Fibroblast of lung (primary cell): ENCODE data around the gene CST7. TPM values are rescaled to one million over a fixed set of nuclear protein-coding genes. Genes with fewer than 3 reads are reported as not detected.

Source experiments
- DNase-seq, 2 donors: peaks; one replicate each; pipeline versions ENCODE4 v3.0.0 to v3.0.0-alpha.2; 2010; ENCODE audit warnings: low read depth in 2 of 2
- H2AFZ ChIP-seq: 2 replicates; pipeline ENCODE4 v1.5.1; 2012; ENCODE audit warnings: low read length, control low read depth, inconsistent platforms
- H3K27ac ChIP-seq: 2 replicates; pipeline ENCODE4 v1.5.1; 2011; ENCODE audit warnings: low read length, control low read depth; ENCODE audit not compliant: insufficient read depth
- H3K27me3 ChIP-seq: 2 replicates; pipeline ENCODE4 v1.5.1; 2011; ENCODE audit warnings: mild to moderate bottlenecking, low read length; ENCODE audit not compliant: control insufficient read depth, insufficient read depth
- H3K36me3 ChIP-seq: 2 replicates; pipeline ENCODE4 v1.5.1; 2011; ENCODE audit warnings: low read length; ENCODE audit not compliant: control insufficient read depth, insufficient read depth
- H3K4me1 ChIP-seq: 2 replicates; pipeline ENCODE4 v1.5.1; 2011; ENCODE audit warnings: low read length; ENCODE audit not compliant: control insufficient read depth, insufficient read depth; ENCODE audit errors: extremely low read depth
- H3K4me2 ChIP-seq: 2 replicates; pipeline ENCODE4 v1.5.1; 2011; ENCODE audit warnings: low read length, control low read depth; ENCODE audit not compliant: insufficient read depth; ENCODE audit errors: extremely low read depth
- H3K4me3 ChIP-seq, 4 experiments: fragments of 200-600 bp in 1 of 4; sonication (generic) in 1 of 4; replicated peaks in 1 of 4; 2 replicates each; pipeline ENCODE4 v1.5.1; 2011 to 2016; ENCODE audit warnings: low read length in 4 of 4, low read depth in 3 of 4, mild to moderate bottlenecking in 3 of 4, control low read depth in 2 of 4, inconsistent platforms in 1 of 4, mixed read lengths in 1 of 4; ENCODE audit not compliant: insufficient read depth in 1 of 4; ENCODE audit errors: control extremely low read depth in 1 of 4
- H3K79me2 ChIP-seq: 2 replicates; pipeline ENCODE4 v1.5.1; 2012; ENCODE audit warnings: mild to moderate bottlenecking, low read length, inconsistent platforms; ENCODE audit not compliant: control insufficient read depth, insufficient read depth
- H3K9ac ChIP-seq: 2 replicates; pipeline ENCODE4 v1.5.1; 2011; ENCODE audit warnings: mild to moderate bottlenecking, low read length, control low read depth; ENCODE audit not compliant: insufficient read depth
- H3K9me3 ChIP-seq: 2 replicates; pipeline ENCODE4 v1.5.1; 2012; ENCODE audit warnings: low read depth, low read length; ENCODE audit not compliant: control insufficient read depth, insufficient read depth
- H4K20me1 ChIP-seq: 2 replicates; pipeline ENCODE4 v1.5.1; 2011; ENCODE audit warnings: low read length; ENCODE audit not compliant: control insufficient read depth, insufficient read depth; ENCODE audit errors: extremely low read depth
- EZH2 ChIP-seq: IDR thresholded peaks from 2 replicates; pipeline ENCODE4 v1.5.1; 2012; ENCODE audit warnings: low read length, control low read depth, mild to moderate bottlenecking; ENCODE audit errors: missing control alignments
- polyA plus RNA-seq, 2 donors: library from polyadenylated mRNA; depleted of rRNA in 1 of 2; stranded (reverse) in 1 of 2; unstranded in 1 of 2; fragments of >200 nt; gene quantifications; 2 replicates each; pipeline ENCODE4 v1.2.1, GENCODE V29; 2011 to 2012; ENCODE audit warnings: missing spikeins in 1 of 2
- total RNA-seq: library from RNA; depleted of rRNA; stranded (reverse); fragments of >200 nt; gene quantifications from 2 replicates; pipeline ENCODE4 v1.2.1, GENCODE V29; 2014
- TF ChIP-seq, protein P1 (sequence below), 2 donors: IDR thresholded peaks in 1 of 2; conservative IDR thresholded peaks in 1 of 2; 1 replicate in 1 of 2; 2 replicates in 1 of 2; pipeline ENCODE4 v1.5.1; 2011 to 2012; ENCODE audit warnings: low read length in 2 of 2, control low read depth in 1 of 2, inconsistent platforms in 1 of 2, low read depth in 1 of 2, mild to moderate bottlenecking in 1 of 2

Gene CST7
- total and polyA plus RNA-seq, 2 donors (not counting 1 experiment from before 2014, with no cell fraction given), result not detected

DNA sequence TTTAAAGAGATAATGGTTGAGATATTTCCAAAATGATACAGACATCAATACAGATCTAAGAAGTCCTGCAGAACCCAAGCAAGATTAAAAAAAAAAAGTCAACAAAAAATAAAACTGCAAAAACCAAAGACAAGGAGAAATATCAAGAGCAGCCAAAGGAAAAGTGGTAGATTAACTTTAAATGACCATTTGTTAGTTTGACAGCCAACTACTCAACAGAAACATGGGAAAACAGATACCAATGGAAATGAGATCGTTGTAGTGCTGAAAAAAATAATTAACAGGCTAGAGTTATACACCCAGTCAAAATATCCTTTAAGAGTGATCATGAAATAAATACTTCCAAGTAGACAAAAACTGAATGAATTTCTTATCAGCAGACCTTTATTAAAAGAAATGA lies 53.9 kb downstream of the CST7 start:
- DNase-seq, result no peak
- Histone ChIP-seq H3K4me3 (no peak overlapping the region), H3K9ac (no peak overlapping the region), H3K4me1 (peaks cover 4% of the 10 kb centered on the region), H3K79me2 (no peaks in the 10 kb centered on the region), H3K9me3 (no peaks in the 10 kb centered on the region), H3K27ac (no peak overlapping the region), H3K36me3 (no peaks in the 10 kb centered on the region), H3K27me3 (peaks cover 6% of the 10 kb centered on the region), H2AFZ (no peak overlapping the region), H4K20me1 (no peaks in the 10 kb centered on the region), H3K4me2 (no peak overlapping the region)
- no peak for TF ChIP-seq EZH2
- TF ChIP-seq, protein P1, sequence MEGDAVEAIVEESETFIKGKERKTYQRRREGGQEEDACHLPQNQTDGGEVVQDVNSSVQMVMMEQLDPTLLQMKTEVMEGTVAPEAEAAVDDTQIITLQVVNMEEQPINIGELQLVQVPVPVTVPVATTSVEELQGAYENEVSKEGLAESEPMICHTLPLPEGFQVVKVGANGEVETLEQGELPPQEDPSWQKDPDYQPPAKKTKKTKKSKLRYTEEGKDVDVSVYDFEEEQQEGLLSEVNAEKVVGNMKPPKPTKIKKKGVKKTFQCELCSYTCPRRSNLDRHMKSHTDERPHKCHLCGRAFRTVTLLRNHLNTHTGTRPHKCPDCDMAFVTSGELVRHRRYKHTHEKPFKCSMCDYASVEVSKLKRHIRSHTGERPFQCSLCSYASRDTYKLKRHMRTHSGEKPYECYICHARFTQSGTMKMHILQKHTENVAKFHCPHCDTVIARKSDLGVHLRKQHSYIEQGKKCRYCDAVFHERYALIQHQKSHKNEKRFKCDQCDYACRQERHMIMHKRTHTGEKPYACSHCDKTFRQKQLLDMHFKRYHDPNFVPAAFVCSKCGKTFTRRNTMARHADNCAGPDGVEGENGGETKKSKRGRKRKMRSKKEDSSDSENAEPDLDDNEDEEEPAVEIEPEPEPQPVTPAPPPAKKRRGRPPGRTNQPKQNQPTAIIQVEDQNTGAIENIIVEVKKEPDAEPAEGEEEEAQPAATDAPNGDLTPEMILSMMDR (conservative IDR thresholded peaks at IDR 0.05 in 1 of 2, IDR thresholded peaks at IDR 0.05 in 1 of 2; ENCODE audit: low read depth in 1 of 2, low read length in 2 of 2), result no peak

DNA sequence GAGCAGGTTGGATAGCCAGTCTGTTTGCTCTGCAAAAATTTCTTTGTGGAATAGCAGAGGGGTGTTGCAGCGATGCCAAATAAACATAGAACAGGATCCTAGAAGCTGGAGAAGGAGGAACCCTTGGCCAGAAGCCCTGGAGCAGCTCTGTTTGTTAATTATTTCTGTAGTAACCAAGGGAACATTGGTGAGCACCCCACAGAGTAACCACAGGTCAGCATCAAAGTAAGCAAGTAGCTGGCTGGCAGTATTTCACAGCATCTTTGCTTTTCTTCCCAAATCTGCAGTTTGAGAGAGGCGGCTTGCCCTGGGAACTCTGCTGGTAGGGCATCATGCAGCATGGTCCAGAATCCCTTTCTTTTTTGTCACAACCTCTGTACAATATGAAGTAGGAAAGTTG lies 56.2 kb downstream of the CST7 start:
- Histone ChIP-seq H3K36me3 (no peaks in the 10 kb centered on the region), H3K27ac (no peak overlapping the region), H2AFZ (no peak overlapping the region), H3K27me3 (peaks cover 2% of the 10 kb centered on the region), H3K9ac (no peak overlapping the region), H3K79me2 (no peaks in the 10 kb centered on the region), H3K4me1 (no peaks in the 10 kb centered on the region), H3K4me2 (no peak overlapping the region), H3K9me3 (no peaks in the 10 kb centered on the region), H3K4me3 (no peak overlapping the region), H4K20me1 (no peaks in the 10 kb centered on the region)
- peak; percentile 11 to 19 for DNase-seq
- TF ChIP-seq, protein P1 (conservative IDR thresholded peaks at IDR 0.05 in 1 of 2, IDR thresholded peaks at IDR 0.05 in 1 of 2; ENCODE audit: low read depth in 1 of 2, low read length in 2 of 2), result no peak
- TF ChIP-seq EZH2, result no peak

DNA sequence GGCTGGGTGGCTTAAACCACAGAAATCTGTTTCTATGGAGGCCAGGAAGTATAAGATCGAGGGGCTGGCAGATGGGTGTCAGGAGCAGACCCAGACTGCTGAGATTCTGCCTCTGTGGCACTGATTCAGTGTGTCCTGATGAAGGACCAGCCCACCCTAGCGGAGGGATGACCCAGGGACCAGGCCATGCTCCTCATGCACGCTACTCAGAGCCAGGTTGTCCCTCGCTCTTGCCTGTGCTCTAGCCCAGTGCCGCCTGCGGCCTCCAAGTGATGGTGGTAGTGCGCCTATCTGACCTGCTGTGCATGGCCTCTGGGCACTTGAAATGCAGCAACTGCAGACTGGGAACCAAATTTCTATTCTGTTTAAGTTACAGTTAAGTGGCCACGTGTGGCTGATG lies 56.6 kb downstream of the CST7 start:
- TF ChIP-seq EZH2, result no peak
- TF ChIP-seq, protein P1 (conservative IDR thresholded peaks at IDR 0.05 in 1 of 2, IDR thresholded peaks at IDR 0.05 in 1 of 2; ENCODE audit: low read depth in 1 of 2, low read length in 2 of 2), result no peak
- H3K79me2 ChIP-seq, result no peaks in the 10 kb centered on the region
- H3K4me1 ChIP-seq, result no peaks in the 10 kb centered on the region

More for the DNA sequence above, 56.6 kb downstream of the CST7 start:
- Histone ChIP-seq H3K27ac (no peak overlapping the region), H2AFZ (no peak overlapping the region), H3K27me3 (peaks cover 4% of the 10 kb centered on the region), H3K4me2 (no peak overlapping the region), H3K9me3 (no peaks in the 10 kb centered on the region), H4K20me1 (no peaks in the 10 kb centered on the region), H3K36me3 (no peaks in the 10 kb centered on the region), H3K9ac (no peak overlapping the region), H3K4me3 (no peak overlapping the region)
- DNase-seq, result no peak
